Measurements from ENCODE around the gene P4HA2.
A peak's percentile ranks its signal among the peaks of the same experiment; 100 is the strongest.

The P4HA2 gene

DNA sequence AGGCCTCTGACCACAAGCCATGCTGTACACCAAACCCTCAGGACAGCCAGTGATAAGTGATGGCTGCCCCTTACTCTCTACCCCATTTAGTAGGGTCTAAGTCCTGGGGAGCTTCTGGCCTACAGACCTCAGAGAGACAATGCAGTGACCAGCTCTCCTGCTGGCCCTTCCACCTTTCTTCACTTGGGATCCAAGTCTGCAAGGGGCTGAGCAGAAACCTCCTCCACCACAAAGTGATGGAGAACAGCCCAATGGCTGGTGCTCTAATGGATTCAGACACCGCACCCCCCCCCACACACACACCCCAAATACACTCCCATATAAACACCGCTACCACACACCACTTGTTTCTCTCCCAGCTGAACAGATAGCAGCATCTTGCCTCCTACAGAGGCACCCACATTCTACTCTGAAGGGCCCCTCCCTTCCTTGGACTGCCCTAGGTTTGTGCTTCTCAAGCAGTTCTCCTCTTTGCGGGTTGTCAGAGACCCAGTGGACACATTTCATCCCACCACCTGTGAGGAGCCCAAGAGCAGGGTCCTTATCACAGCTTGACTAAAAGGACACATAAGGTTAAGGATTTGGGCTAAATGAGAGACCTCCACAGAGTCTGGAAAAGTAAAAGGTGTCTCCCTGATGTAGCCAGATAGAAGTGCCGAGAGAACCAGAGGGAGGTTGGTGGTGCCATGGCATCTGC, 28.6 kb upstream of the P4HA2 start:
- no peaks in the 10 kb centered on the region for H3K9me3 ChIP-seq (ENCODE audit: insufficient read depth, low read depth, low read length)
- H3K4me1 ChIP-seq (ENCODE audit: insufficient read depth, low read length) = peaks cover 21% of the 10 kb centered on the region
- H3K27me3 ChIP-seq (ENCODE audit: insufficient read depth, low read length) = peaks cover 21% of the 10 kb centered on the region
- no peak overlapping the region for H3K27ac ChIP-seq (ENCODE audit: low read depth, low read length)
- 92% methylated on average over 4 of the region's 4 CpGs for WGBS
- peak overlapping the region; percentile 61; the same call in 1 of the 2 replicates for H3K4me3 ChIP-seq (ENCODE audit: low read length)
- H3K36me3 ChIP-seq (ENCODE audit: insufficient read depth, low read length) = no peaks in the 10 kb centered on the region
- no peak overlapping the region for H3K9ac ChIP-seq (ENCODE audit: low read depth, low read length)

DNA sequence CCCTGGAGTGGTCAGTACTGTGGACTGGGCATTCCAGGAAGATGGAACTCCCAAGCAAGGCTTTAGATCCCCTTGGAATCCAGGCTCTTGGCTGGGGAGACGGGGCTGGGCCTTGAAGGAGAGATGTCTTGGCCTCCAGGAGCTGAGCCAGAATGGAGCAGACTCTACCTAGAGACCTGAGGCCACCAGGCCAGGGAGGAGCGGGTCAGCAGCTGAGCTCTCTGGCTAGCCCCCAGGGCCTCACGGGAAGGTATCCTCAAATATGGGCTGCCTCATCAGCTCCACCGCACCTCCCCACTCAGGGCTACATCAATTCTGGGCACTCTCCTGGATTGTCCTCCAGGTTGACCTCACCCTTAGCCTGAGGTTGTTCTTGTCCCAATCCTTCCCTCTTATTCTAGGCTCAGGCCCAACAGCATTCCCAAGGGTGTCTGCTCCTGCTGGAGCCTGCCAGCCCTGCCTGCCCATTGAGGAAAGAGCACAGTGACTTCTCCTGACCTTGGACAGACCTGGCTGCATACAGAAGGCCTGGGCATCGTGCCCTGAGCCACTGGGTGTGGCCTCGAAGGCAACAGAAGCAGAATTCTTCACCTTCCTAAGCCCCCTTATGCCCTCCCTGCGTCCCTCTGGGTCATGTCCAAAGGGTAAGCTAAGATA, 26.8 kb upstream of the P4HA2 start:
- Histone ChIP-seq H3K4me3 (ENCODE audit: low read length) (no peak overlapping the region), H3K9me3 (ENCODE audit: insufficient read depth, low read depth, low read length) (no peaks in the 10 kb centered on the region), H3K27ac (ENCODE audit: low read depth, low read length) (no peak overlapping the region), H3K9ac (ENCODE audit: low read depth, low read length) (no peak overlapping the region), H3K36me3 (ENCODE audit: insufficient read depth, low read length) (no peaks in the 10 kb centered on the region), H3K4me1 (ENCODE audit: insufficient read depth, low read length) (peaks cover 14% of the 10 kb centered on the region), H3K27me3 (ENCODE audit: insufficient read depth, low read length) (peaks cover 21% of the 10 kb centered on the region)
- WGBS = 81% methylated on average over 7 of the region's 7 CpGs

DNA sequence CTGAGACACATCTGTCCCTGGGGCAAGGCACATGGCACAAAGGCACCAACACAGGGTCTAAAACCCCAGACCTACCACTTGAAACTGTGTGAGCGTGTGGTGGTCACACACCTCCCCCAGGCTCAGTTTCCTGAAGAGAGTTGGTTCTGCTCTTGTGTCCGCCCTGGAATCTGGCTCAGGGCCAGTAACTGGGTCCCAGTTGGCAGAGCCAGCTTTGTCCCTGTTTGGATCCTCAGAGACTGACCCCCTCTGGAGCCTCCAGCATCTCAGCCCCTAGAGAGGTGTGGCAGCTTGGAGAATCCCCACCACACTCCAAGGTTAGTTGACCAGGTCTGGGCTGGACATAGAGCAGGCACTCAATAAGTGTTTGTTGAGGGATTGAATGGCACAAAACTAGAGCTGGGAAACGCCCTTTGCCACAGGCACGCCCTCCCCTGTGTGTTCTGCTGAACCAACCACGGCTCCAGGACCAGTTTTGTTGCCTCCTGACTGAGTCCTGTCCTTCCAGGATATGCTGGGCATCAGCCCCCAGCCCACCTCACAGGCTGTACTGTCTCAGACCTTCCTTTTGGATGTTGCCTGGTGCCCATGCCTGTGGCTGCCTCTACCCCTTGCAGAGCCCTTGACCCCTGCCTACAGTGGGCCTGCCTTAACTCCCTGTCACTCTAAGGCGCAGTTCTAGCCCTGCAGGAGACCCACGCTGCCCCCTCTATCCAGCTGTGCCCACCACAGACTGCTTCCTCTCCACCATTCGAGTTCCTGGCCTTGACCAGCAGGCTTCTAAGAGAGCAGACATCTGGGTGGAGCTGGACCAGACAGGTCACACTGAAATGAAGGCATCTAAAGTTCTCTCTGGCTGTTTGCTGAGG, 26.0 kb upstream of the P4HA2 start:
- peaks cover 18% of the 10 kb centered on the region for H3K27me3 ChIP-seq (ENCODE audit: insufficient read depth, low read length)
- no peak overlapping the region for H3K9ac ChIP-seq (ENCODE audit: low read depth, low read length)
- H3K36me3 ChIP-seq (ENCODE audit: insufficient read depth, low read length) = no peaks in the 10 kb centered on the region
- H3K9me3 ChIP-seq (ENCODE audit: insufficient read depth, low read depth, low read length) = no peaks in the 10 kb centered on the region
- H3K4me1 ChIP-seq (ENCODE audit: insufficient read depth, low read length) = peaks cover 7% of the 10 kb centered on the region
- H3K27ac ChIP-seq (ENCODE audit: low read depth, low read length) = no peak overlapping the region
- H3K4me3 ChIP-seq (ENCODE audit: low read length) = no peak overlapping the region
- WGBS = 92% methylated on average over 8 of the region's 8 CpGs

DNA sequence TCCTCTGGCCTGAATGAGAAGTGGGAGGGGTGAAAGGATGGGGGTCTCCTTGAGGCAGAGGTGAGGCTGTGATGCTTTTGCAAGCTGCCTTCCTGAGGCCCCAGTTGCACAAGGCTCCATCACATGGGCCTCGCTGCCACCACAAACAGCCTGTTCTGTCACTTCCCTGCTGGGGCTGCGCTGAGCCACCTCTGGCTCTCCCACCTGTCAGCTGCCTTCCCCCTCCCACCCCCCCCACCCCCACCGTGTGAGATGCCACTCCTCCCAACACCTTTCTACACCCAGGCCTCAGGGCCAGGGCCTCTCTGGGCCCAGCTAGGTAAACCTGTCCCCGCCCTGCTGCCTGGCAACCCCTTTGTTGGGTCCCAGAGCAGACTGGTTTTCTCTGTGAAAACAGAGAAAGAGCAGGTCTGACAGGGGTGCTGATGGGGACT, 25.4 kb upstream of the P4HA2 start:
- peaks cover 11% of the 10 kb centered on the region for H3K27me3 ChIP-seq (ENCODE audit: insufficient read depth, low read length)
- WGBS = 74% methylated on average over 4 of the region's 4 CpGs
- H3K9me3 ChIP-seq (ENCODE audit: insufficient read depth, low read depth, low read length) = no peaks in the 10 kb centered on the region
- H3K27ac ChIP-seq (ENCODE audit: low read depth, low read length) = no peak overlapping the region
- no peaks in the 10 kb centered on the region for H3K36me3 ChIP-seq (ENCODE audit: insufficient read depth, low read length)
- H3K9ac ChIP-seq (ENCODE audit: low read depth, low read length) = no peak overlapping the region
- H3K4me3 ChIP-seq (ENCODE audit: low read length) = no peak overlapping the region
- H3K4me1 ChIP-seq (ENCODE audit: insufficient read depth, low read length) = peaks cover 3% of the 10 kb centered on the region; the same call in 1 of the 2 replicates

DNA sequence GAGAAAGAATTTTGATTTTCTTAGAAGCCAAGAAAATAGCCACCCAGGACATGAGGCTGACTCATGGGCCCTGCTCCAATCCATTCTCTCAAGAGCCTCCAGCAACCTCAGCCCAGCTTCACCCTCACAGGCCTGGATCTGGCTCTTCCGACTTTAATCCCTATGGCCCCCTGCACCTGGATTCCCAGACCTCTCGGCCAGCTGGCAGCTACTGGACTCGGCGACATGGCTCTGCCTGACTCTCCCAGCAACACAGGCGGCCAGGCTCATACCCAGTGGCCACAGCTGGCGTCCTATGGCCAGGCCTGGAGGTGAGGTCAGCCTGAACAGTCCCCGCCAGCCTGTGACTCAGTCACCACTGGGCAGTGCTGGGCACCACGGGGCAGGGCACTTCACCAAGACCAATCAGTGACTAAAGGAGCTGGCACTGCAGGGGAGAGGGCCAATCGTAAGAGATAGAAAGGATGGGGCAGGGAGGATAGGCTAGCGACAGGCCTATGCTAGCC, 23.6 kb upstream of the P4HA2 start:
- H3K27me3 ChIP-seq (ENCODE audit: insufficient read depth, low read length) = peaks cover 1% of the 10 kb centered on the region; the same call in 1 of the 2 replicates
- no peak overlapping the region for H3K4me3 ChIP-seq (ENCODE audit: low read length)
- H3K36me3 ChIP-seq (ENCODE audit: insufficient read depth, low read length) = no peaks in the 10 kb centered on the region
- 88% methylated on average over 10 of the region's 10 CpGs for WGBS
- no peak overlapping the region for H3K9ac ChIP-seq (ENCODE audit: low read depth, low read length)
- H3K9me3 ChIP-seq (ENCODE audit: insufficient read depth, low read depth, low read length) = no peaks in the 10 kb centered on the region
- H3K27ac ChIP-seq (ENCODE audit: low read depth, low read length) = no peak overlapping the region
- no peaks in the 10 kb centered on the region for H3K4me1 ChIP-seq (ENCODE audit: insufficient read depth, low read length)

DNA sequence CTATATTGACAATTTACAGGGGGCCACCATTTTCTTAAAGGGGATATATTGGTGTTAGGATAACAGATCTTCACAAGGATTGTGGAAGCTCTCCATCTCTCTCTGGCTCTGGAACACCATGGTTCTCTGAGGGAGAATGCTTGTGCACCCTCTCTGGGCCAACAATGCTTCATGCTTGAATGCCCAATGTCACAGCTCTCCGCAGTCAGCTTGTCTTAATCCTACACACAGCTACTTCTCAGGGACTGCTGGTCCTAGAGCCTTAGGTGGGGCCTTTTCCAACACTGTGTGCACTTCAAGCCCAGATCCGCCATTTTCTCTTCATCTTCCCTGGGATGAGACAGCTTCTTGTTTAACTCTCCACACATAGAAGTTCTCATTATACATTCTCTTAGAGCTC, 22.9 kb upstream of the P4HA2 start:
- WGBS = 90% methylated on average over 2 of the region's 2 CpGs
- Histone ChIP-seq H3K9ac (ENCODE audit: low read depth, low read length) (no peak overlapping the region), H3K27me3 (ENCODE audit: insufficient read depth, low read length) (no peaks in the 10 kb centered on the region), H3K9me3 (ENCODE audit: insufficient read depth, low read depth, low read length) (no peaks in the 10 kb centered on the region), H3K27ac (ENCODE audit: low read depth, low read length) (no peak overlapping the region), H3K4me3 (ENCODE audit: low read length) (no peak overlapping the region), H3K4me1 (ENCODE audit: insufficient read depth, low read length) (no peaks in the 10 kb centered on the region), H3K36me3 (ENCODE audit: insufficient read depth, low read length) (no peaks in the 10 kb centered on the region)

DNA sequence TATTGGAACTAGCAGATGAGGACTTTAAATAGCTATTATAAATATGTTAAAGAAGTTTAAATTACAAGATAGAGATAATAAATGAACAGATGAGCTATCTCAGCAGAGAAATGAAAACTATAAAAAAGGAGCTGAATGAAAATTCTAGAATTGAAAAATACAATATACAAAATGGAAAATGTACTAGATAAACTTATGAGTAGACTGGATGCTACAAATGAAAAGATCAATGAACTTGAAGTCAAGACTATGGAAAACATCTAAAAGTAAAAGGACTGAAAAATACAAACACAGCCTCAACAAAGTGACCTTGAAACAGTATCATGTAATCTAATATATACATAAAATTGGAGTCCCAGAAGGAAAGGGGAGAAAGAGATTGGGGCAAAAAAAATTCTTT, 19.2 kb upstream of the P4HA2 start:
- no peaks in the 10 kb centered on the region for H3K36me3 ChIP-seq (ENCODE audit: insufficient read depth, low read length)
- H3K4me1 ChIP-seq (ENCODE audit: insufficient read depth, low read length) = no peaks in the 10 kb centered on the region
- H3K9me3 ChIP-seq (ENCODE audit: insufficient read depth, low read depth, low read length) = 0 out of 2 replicates have a peak, but pooled peaks cover 6% of the 10 kb centered on the region
- no peaks in the 10 kb centered on the region for H3K27me3 ChIP-seq (ENCODE audit: insufficient read depth, low read length)
- H3K4me3 ChIP-seq (ENCODE audit: low read length) = no peak overlapping the region
- no peak overlapping the region for H3K9ac ChIP-seq (ENCODE audit: low read depth, low read length)
- H3K27ac ChIP-seq (ENCODE audit: low read depth, low read length) = no peak overlapping the region

DNA sequence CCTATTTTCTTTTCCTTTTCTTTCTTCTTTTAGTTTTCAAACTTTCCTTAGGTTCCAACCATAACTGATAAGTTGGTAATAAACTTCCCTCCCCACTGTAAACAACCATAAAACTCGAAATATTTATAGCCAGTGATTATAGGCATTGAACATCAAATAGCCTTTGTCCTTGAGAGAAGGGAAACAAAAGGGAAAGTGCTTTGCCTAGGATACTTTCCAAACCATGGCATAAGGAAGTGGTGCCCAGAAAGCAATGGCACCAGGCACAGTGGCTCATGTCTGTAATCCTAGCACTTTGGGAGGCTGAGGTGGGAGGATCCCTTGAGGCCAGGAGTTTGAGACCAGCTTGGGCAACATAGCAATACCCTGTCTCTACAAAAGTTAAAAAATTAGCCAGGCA, 17.9 kb upstream of the P4HA2 start:
- no peaks in the 10 kb centered on the region for H3K4me1 ChIP-seq (ENCODE audit: insufficient read depth, low read length)
- H3K4me3 ChIP-seq (ENCODE audit: low read length) = no peak overlapping the region
- H3K36me3 ChIP-seq (ENCODE audit: insufficient read depth, low read length) = no peaks in the 10 kb centered on the region
- 83% methylated on average over 1 of the region's 1 CpG for WGBS
- no peak overlapping the region for H3K9ac ChIP-seq (ENCODE audit: low read depth, low read length)
- H3K27ac ChIP-seq (ENCODE audit: low read depth, low read length) = no peak overlapping the region
- H3K9me3 ChIP-seq (ENCODE audit: insufficient read depth, low read depth, low read length) = 0 out of 2 replicates have a peak, but pooled peaks cover 6% of the 10 kb centered on the region
- H3K27me3 ChIP-seq (ENCODE audit: insufficient read depth, low read length) = no peaks in the 10 kb centered on the region

DNA sequence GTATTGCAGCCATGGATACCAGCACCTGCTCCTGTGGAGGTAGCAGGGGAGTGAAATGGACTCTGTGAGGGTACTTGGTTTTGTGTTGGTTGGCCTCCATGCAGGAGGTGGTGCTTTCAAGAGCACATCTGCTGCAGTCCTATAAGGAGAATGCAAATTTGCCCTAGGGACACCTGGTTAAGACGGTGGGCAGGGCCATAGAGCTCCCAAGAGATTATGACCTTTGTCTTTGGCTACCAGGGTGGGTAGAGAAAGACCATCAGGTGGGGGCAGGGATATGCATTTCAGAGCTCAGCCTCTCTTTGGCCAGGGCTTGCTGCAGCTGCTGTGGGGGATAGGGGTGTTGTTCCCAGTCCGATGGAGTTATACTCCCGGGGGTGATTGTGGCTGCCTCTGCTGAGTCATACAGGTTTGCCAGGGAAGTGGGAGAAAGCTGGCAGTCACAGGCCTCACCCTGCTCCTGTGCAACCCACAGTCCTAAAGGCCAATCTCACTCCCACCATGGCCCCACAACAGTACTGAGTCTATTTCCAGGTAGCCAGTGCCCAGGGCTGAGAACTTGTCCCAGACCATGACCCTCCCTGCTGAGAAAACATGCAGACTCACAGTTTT, 15.8 kb upstream of the P4HA2 start:
- 85% methylated on average over 3 of the region's 3 CpGs for WGBS
- no peaks in the 10 kb centered on the region for H3K36me3 ChIP-seq (ENCODE audit: insufficient read depth, low read length)
- no peaks in the 10 kb centered on the region for H3K27me3 ChIP-seq (ENCODE audit: insufficient read depth, low read length)
- H3K4me1 ChIP-seq (ENCODE audit: insufficient read depth, low read length) = no peaks in the 10 kb centered on the region
- no peak overlapping the region for H3K9ac ChIP-seq (ENCODE audit: low read depth, low read length)
- H3K9me3 ChIP-seq (ENCODE audit: insufficient read depth, low read depth, low read length) = 0 out of 2 replicates have a peak, but pooled peaks cover 6% of the 10 kb centered on the region
- no peak overlapping the region for H3K4me3 ChIP-seq (ENCODE audit: low read length)
- H3K27ac ChIP-seq (ENCODE audit: low read depth, low read length) = no peak overlapping the region

DNA sequence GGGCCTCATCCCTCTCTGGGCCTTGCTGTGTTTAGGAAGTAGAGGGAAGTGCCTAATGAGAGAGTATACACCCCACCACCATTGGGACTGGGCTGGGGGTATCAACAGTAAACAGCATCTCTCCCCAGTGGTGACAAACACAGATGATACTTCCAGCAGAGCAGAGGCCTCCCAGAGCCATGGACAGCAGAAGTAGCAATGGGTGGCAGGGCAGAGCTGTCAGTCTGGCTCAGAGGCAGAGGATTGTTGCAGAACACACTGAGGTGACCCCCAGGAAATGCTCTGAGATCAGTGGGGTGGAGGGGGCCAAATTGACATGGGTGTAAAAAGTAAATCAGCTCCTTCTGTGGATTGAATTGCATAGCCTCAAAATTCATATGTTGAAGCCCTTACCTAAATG, 12.1 kb upstream of the P4HA2 start:
- Histone ChIP-seq H3K9me3 (ENCODE audit: insufficient read depth, low read depth, low read length) (0 out of 2 replicates have a peak, but pooled peaks cover 6% of the 10 kb centered on the region), H3K4me3 (ENCODE audit: low read length) (no peak overlapping the region), H3K27me3 (ENCODE audit: insufficient read depth, low read length) (no peaks in the 10 kb centered on the region), H3K9ac (ENCODE audit: low read depth, low read length) (no peak overlapping the region), H3K36me3 (ENCODE audit: insufficient read depth, low read length) (no peaks in the 10 kb centered on the region), H3K27ac (ENCODE audit: low read depth, low read length) (no peak overlapping the region), H3K4me1 (ENCODE audit: insufficient read depth, low read length) (no peaks in the 10 kb centered on the region)

All from HUES64 (cell line).